HCT116 (cell line): ENCODE measurements around the gene CAVIN1. TPM values are rescaled to one million over a fixed set of nuclear protein-coding genes. Genes with fewer than 3 reads are reported as not detected.
"Not testable (repeated sequence)": the region's sequence is repeated elsewhere in the genome, so short reads cannot be mapped to it uniquely, and the experiment has no call there.

Source experiments
- ATAC-seq: fragments of 200-7000 bp; cut with Tn5 transposase; 2 replicates; pipeline ENCODE4 v1.9.1; 2020; ENCODE audit warnings: mild to moderate bottlenecking, moderate library complexity
- BruUV-seq: library from RNA; stranded (reverse); fragments of 400-500 nt; replicated peaks from 2 replicates; lab custom pipeline; 2021; lab: Mats Ljungman, UMichigan
- CTCF ChIA-PET: fragments of 300-600 bp; sonication (Branson Sonifier 250); formaldehyde crosslinking; loops from one replicate; lab custom pipeline; 2021; ENCODE audit warnings: antibody characterized with exemption; lab: Charles Lee
- POLR2A ChIA-PET: fragments of 300-600, 350-600 bp; sonication (Branson Sonifier 250); formaldehyde crosslinking; loops from one replicate; lab custom pipeline; 2021; ENCODE audit warnings: antibody characterized with exemption; lab: Charles Lee
- RAD21 ChIA-PET, 2 experiments: fragments of 300-600 bp; sonication (Branson Sonifier 250); formaldehyde crosslinking; loops; one replicate each; lab custom pipeline; 2023; ENCODE audit warnings: low total read pairs in 2 of 2; ENCODE audit not compliant: uncharacterized antibody in 2 of 2, unreplicated experiment in 2 of 2, low non-redundant PET in 1 of 2; lab: Charles Lee
- DNase-seq: peaks from one replicate; pipeline ENCODE4 v3.0.0-alpha.2; 2010; ENCODE audit warnings: low read depth, low spot score
- H2AFZ ChIP-seq: fragments of 200-600 bp; shearing (Covaris generic), sonication (generic); 2 replicates; pipeline ENCODE4 v1.6.1; 2017; ENCODE audit warnings: low read depth, mixed run types, mixed read lengths, antibody characterized with exemption, low read length; ENCODE audit not compliant: poor library complexity, severe bottlenecking
- H3K27ac ChIP-seq: 2 replicates; pipeline ENCODE4 v1.5.1; 2012; ENCODE audit warnings: low read depth, low read length
- H3K27me3 ChIP-seq: fragments of 200-600 bp; sonication (generic); 2 replicates; pipeline ENCODE4 v1.6.1; 2016; ENCODE audit warnings: mixed run types, low read length, mixed read lengths; ENCODE audit not compliant: insufficient read depth
- H3K36me3 ChIP-seq, 2 experiments: fragments of 200-500 bp in 1 of 2; fragments of 200-600 bp in 1 of 2; sonication (Bioruptor generic) in 1 of 2; sonication (generic) in 1 of 2; 2 replicates each; pipeline versions ENCODE4 v1.5.1 to v1.6.1; 2014 to 2016; ENCODE audit warnings: low read length in 2 of 2, inconsistent platforms in 1 of 2, mixed read lengths in 1 of 2, mixed run types in 1 of 2; ENCODE audit not compliant: insufficient read depth in 2 of 2, control insufficient read depth in 1 of 2
- H3K4me1 ChIP-seq, 2 experiments: fragments of 200-600 bp in 1 of 2; sonication (generic) in 1 of 2; 2 replicates each; pipeline versions ENCODE4 v1.5.1 to v1.6.1; 2012 to 2017; ENCODE audit warnings: low read length in 2 of 2, inconsistent platforms in 1 of 2, mild to moderate bottlenecking in 1 of 2, mixed read lengths in 1 of 2, mixed run types in 1 of 2, moderate library complexity in 1 of 2; ENCODE audit not compliant: insufficient read depth in 2 of 2, control insufficient read depth in 1 of 2
- H3K4me2 ChIP-seq: fragments of 200-600 bp; sonication (generic); 2 replicates; pipeline ENCODE4 v1.6.1; 2017; ENCODE audit warnings: mixed run types, low read length, mixed read lengths
- H3K4me3 ChIP-seq, 2 experiments: fragments of 200-600 bp in 1 of 2; sonication (generic) in 1 of 2; replicated peaks in 1 of 2; 2 replicates each; pipeline ENCODE4 v1.5.1; 2011 to 2016; ENCODE audit warnings: low read length in 2 of 2, control low read depth in 1 of 2, low read depth in 1 of 2, mild to moderate bottlenecking in 1 of 2, mixed read lengths in 1 of 2, mixed run types in 1 of 2
- H3K79me2 ChIP-seq: fragments of 200-600 bp; sonication (generic); 2 replicates; pipeline ENCODE4 v1.6.1; 2017; ENCODE audit warnings: mild to moderate bottlenecking, mixed run types, low read length, moderate library complexity, mixed read lengths; ENCODE audit not compliant: insufficient read depth
- H3K9ac ChIP-seq: fragments of 200-600 bp; sonication (generic); 2 replicates; pipeline ENCODE4 v1.6.1; 2016; ENCODE audit warnings: low read length, mixed read lengths
- H3K9me2 ChIP-seq: fragments of 200-600 bp; sonication (generic), shearing (Covaris generic); 2 replicates; pipeline ENCODE4 v1.6.1; 2017; ENCODE audit warnings: mixed run types, mild to moderate bottlenecking, moderate library complexity; ENCODE audit not compliant: insufficient read depth
- H3K9me3 ChIP-seq, 2 experiments: fragments of 200-500 bp in 1 of 2; fragments of 200-600 bp in 1 of 2; sonication (Bioruptor generic) in 1 of 2; sonication (generic) in 1 of 2; 2 replicates each; pipeline ENCODE4 v1.6.1; 2014 to 2017; ENCODE audit warnings: low read length in 2 of 2, mixed read lengths in 2 of 2, inconsistent platforms in 1 of 2, low read depth in 1 of 2, mild to moderate bottlenecking in 1 of 2, mixed run types in 1 of 2, moderate library complexity in 1 of 2; ENCODE audit not compliant: control insufficient read depth in 1 of 2, insufficient read depth in 1 of 2
- H4K20me1 ChIP-seq: fragments of 200-600 bp; sonication (generic), shearing (Covaris generic); 2 replicates; pipeline ENCODE4 v1.6.1; 2017; ENCODE audit warnings: mixed run types, mild to moderate bottlenecking, moderate library complexity; ENCODE audit not compliant: insufficient read depth
- CBX3 ChIP-seq: IDR thresholded peaks from 2 replicates; pipeline ENCODE4 v1.6.1; 2012; ENCODE audit warnings: low read depth
- CEBPB ChIP-seq: IDR thresholded peaks from 2 replicates; pipeline ENCODE4 v1.6.1; 2012; ENCODE audit warnings: low read depth
- ELF1 ChIP-seq: IDR thresholded peaks from 2 replicates; pipeline ENCODE4 v1.6.1; 2012; ENCODE audit warnings: low read depth, borderline replicate concordance
- JUND ChIP-seq: IDR thresholded peaks from 2 replicates; pipeline ENCODE4 v1.6.1; 2012
- POLR2A ChIP-seq: IDR thresholded peaks from 2 replicates; pipeline ENCODE4 v1.7.0; 2011; ENCODE audit warnings: borderline replicate concordance; ENCODE audit not compliant: insufficient read depth, insufficient read length; ENCODE audit errors: extremely low read depth
- POLR2AphosphoS5 ChIP-seq: IDR thresholded peaks from 2 replicates; pipeline ENCODE4 v1.6.1; 2011; ENCODE audit warnings: mild to moderate bottlenecking, low read depth, low read length, moderate library complexity
- RAD21 ChIP-seq: IDR thresholded peaks from 2 replicates; pipeline ENCODE4 v1.6.1; 2012; ENCODE audit warnings: low read depth, mild to moderate bottlenecking
- SP1 ChIP-seq: IDR thresholded peaks from 2 replicates; pipeline ENCODE4 v1.6.1; 2012; ENCODE audit warnings: low read depth
- SRF ChIP-seq: IDR thresholded peaks from 2 replicates; pipeline ENCODE4 v1.6.1; 2012; ENCODE audit warnings: low read depth
- ZFX ChIP-seq: fragments of 450-650 bp; IDR thresholded peaks from 2 replicates; pipeline ENCODE4 v1.6.1; 2017
- intact Hi-C: fragments of 100-400 bp; cut with micrococcal nuclease; formaldehyde crosslinking; loops from 2 replicates; pipeline ENCODE4 v1.10.0; 2022
- total RNA-seq: library from RNA; stranded (reverse); gene quantifications from one replicate; pipeline ENCODE4 v1.2.1, GENCODE V29; 2021; ENCODE audit not compliant: unreplicated experiment
- TF ChIP-seq, protein P1 (sequence below): IDR thresholded peaks from 2 replicates; pipeline ENCODE4 v1.6.1; 2012
- TF ChIP-seq, protein P2 (sequence below): IDR thresholded peaks from 2 replicates; pipeline ENCODE4 v1.6.1; 2011; ENCODE audit warnings: mild to moderate bottlenecking, low read length, moderate library complexity; ENCODE audit not compliant: insufficient replicate concordance; ENCODE audit errors: extremely low read depth
- TF ChIP-seq, protein P3 (sequence below): IDR thresholded peaks from 2 replicates; pipeline ENCODE4 v1.6.1; 2012
- TF ChIP-seq, protein P4 (sequence below), 3 experiments: fragments of 200-600 bp in 1 of 3; sonication (generic) in 1 of 3; IDR thresholded peaks in 2 of 3; conservative IDR thresholded peaks in 1 of 3; 2 replicates each; pipeline ENCODE4 v1.5.1; 2012 to 2017; ENCODE audit warnings: low read depth in 2 of 3, low read length in 2 of 3, antibody characterized with exemption in 1 of 3, borderline replicate concordance in 1 of 3, control low read depth in 1 of 3, mild to moderate bottlenecking in 1 of 3, mixed read lengths in 1 of 3, mixed run types in 1 of 3, moderate library complexity in 1 of 3; ENCODE audit not compliant: insufficient read depth in 1 of 3

CAVIN1 gene
- total RNA-seq, 1 experiment from 2014 or later, result 79.7 TPM

DNA sequence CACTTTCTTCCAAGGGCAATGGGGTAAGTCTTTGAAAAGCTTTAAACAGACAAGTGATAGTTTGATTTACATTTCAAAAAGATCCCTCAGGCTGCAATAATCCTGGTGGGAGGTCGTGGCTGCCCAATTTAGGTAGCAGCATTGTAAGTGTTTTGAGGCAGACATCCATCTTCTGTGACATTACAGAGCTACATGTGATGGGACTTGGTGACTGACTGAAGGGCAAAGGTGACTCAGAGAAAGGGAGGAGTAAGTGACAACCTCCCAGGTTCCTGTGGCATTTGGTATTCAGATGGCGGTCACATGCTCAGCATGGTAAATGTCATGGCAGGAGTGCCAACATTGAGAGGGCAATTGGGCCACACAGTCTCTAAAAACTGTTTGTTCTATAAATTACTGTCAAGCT, 61.3 kb downstream of the CAVIN1 start:
- RAD21 ChIA-PET, result no interaction called here
- BruUV-seq, result no TSS peak
- no peak overlapping the region for H2AFZ ChIP-seq
- TF ChIP-seq SRF, result no peak
- TF ChIP-seq, protein P1, sequence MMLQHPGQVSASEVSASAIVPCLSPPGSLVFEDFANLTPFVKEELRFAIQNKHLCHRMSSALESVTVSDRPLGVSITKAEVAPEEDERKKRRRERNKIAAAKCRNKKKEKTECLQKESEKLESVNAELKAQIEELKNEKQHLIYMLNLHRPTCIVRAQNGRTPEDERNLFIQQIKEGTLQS, result no peak
- TF ChIP-seq, protein P2, sequence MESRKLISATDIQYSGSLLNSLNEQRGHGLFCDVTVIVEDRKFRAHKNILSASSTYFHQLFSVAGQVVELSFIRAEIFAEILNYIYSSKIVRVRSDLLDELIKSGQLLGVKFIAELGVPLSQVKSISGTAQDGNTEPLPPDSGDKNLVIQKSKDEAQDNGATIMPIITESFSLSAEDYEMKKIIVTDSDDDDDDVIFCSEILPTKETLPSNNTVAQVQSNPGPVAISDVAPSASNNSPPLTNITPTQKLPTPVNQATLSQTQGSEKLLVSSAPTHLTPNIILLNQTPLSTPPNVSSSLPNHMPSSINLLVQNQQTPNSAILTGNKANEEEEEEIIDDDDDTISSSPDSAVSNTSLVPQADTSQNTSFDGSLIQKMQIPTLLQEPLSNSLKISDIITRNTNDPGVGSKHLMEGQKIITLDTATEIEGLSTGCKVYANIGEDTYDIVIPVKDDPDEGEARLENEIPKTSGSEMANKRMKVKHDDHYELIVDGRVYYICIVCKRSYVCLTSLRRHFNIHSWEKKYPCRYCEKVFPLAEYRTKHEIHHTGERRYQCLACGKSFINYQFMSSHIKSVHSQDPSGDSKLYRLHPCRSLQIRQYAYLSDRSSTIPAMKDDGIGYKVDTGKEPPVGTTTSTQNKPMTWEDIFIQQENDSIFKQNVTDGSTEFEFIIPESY, result no peak
- TF ChIP-seq ELF1, result no peak
- no peak for TF ChIP-seq ZFX
- no peak for TF ChIP-seq CEBPB
- TF ChIP-seq, protein P3, sequence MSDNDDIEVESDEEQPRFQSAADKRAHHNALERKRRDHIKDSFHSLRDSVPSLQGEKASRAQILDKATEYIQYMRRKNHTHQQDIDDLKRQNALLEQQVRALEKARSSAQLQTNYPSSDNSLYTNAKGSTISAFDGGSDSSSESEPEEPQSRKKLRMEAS, result no peak
- no peak for TF ChIP-seq JUND
- TF ChIP-seq RAD21, result no peak
- TF ChIP-seq SP1, result no peak
- TF ChIP-seq POLR2AphosphoS5, result no peak
- no peak for TF ChIP-seq CBX3
- TF ChIP-seq, protein P4, sequence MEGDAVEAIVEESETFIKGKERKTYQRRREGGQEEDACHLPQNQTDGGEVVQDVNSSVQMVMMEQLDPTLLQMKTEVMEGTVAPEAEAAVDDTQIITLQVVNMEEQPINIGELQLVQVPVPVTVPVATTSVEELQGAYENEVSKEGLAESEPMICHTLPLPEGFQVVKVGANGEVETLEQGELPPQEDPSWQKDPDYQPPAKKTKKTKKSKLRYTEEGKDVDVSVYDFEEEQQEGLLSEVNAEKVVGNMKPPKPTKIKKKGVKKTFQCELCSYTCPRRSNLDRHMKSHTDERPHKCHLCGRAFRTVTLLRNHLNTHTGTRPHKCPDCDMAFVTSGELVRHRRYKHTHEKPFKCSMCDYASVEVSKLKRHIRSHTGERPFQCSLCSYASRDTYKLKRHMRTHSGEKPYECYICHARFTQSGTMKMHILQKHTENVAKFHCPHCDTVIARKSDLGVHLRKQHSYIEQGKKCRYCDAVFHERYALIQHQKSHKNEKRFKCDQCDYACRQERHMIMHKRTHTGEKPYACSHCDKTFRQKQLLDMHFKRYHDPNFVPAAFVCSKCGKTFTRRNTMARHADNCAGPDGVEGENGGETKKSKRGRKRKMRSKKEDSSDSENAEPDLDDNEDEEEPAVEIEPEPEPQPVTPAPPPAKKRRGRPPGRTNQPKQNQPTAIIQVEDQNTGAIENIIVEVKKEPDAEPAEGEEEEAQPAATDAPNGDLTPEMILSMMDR (IDR thresholded peaks at IDR 0.05 in 2 of 3, conservative IDR thresholded peaks at IDR 0.05 in 1 of 3; ENCODE audit: borderline replicate concordance in 1 of 3, insufficient read depth in 1 of 3, low read depth in 2 of 3, low read length in 2 of 3), result no peak
- no peak for TF ChIP-seq POLR2A
- H4K20me1 ChIP-seq, result no peaks in the 10 kb centered on the region
- no peak overlapping the region for H3K27ac ChIP-seq
- H3K27me3 ChIP-seq, result no peaks in the 10 kb centered on the region
- CTCF ChIA-PET, result no interaction called here
- ATAC-seq (no peak), DNase-seq (no peak)
- intact Hi-C loops, result no loop called here
- no peaks in the 10 kb centered on the region for H3K36me3 ChIP-seq
- H3K9me3 ChIP-seq, result no peaks in the 10 kb centered on the region
- POLR2A ChIA-PET, result interaction anchor here (1.0 kb wide), 1 partner anchor 27 kb away, joined by 3 read pairs; the partner anchor contains the start of gene STAT3
- H3K4me1 ChIP-seq, result peaks cover 7 to 20% of the 10 kb centered on the region in 2 experiments; a peak in 3 of 4 replicates
- H3K4me2 ChIP-seq, result peak overlapping the region; percentile 14; the same call in 1 of the 2 replicates
- H3K4me3 ChIP-seq, result no peak overlapping the region
- no peak overlapping the region for H3K9ac ChIP-seq
- H3K79me2 ChIP-seq, result peaks cover 23% of the 10 kb centered on the region; the same call in 1 of the 2 replicates
- H3K9me2 ChIP-seq, result no peaks in the 10 kb centered on the region

DNA sequence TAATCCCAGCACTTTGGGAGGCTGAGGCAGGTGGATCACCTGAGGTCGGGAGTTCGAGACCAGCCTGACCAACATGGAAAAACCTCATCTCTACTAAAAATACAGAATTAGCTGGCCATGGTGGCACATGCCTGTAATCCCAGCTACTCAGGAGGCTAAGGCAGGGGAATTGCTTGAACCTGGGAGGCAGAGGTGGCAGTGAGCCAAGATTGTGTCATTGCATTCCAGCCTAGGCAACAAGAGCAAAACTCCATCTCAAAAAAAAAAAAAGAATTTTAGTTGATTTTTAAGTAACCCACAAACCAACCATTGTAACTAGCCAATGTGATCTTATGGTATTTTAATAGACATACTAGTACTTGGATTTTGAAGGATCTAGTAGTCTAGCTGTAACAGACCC, 62.7 kb downstream of the CAVIN1 start:
- CTCF ChIA-PET, H3K9me3 ChIP-seq, BruUV-seq, RAD21 ChIA-PET, H2AFZ ChIP-seq, H3K4me3 ChIP-seq, H3K4me2 ChIP-seq, H3K9ac ChIP-seq, H4K20me1 ChIP-seq, H3K27ac ChIP-seq, DNase-seq, ATAC-seq, H3K27me3 ChIP-seq, H3K9me2 ChIP-seq, POLR2A ChIA-PET, H3K36me3 ChIP-seq, intact Hi-C loops: not testable (repeated sequence)
- Histone ChIP-seq H3K79me2 (peaks cover 13% of the 10 kb centered on the region; the same call in 1 of the 2 replicates), H3K4me1 (peaks cover 5 to 20% of the 10 kb centered on the region in 2 experiments; a peak in 3 of 4 replicates)
